T-helper 2 cell treated with Interferon-gamma antibody and Interleukin-4, amounts not matched to agents 5 μg/mL and 100 μg/mL, for 36 hours (primary cell): ENCODE data around the gene MRPL33.

Source experiments
- DNase-seq: peaks from one replicate; pipeline ENCODE4 v3.0.0; 2021; ENCODE audit warnings: low spot score
- H3K27ac Mint-ChIP-seq: one replicate; pipeline ENCODE4 v1.8.0; 2021; ENCODE audit warnings: mild to moderate bottlenecking, mixed read lengths
- H3K27me3 Mint-ChIP-seq: one replicate; pipeline ENCODE4 v1.8.0; 2021; ENCODE audit warnings: low read depth, mixed read lengths
- H3K36me3 Mint-ChIP-seq: one replicate; pipeline ENCODE4 v1.8.0; 2021; ENCODE audit warnings: low read depth, mixed read lengths
- H3K4me1 Mint-ChIP-seq: one replicate; pipeline ENCODE4 v1.8.0; 2021; ENCODE audit warnings: low read depth, mixed read lengths
- H3K4me3 Mint-ChIP-seq: one replicate; pipeline ENCODE4 v1.8.0; 2022; ENCODE audit warnings: mild to moderate bottlenecking, moderate library complexity, mixed read lengths
- H3K9me3 Mint-ChIP-seq: one replicate; pipeline ENCODE4 v1.8.0; 2021; ENCODE audit warnings: mixed read lengths

MRPL33 gene

GRCh38 chr2:27776097-27776496 lies 4.6 kb downstream of the MRPL33 start:
- H3K9me3 Mint-ChIP-seq, result no peaks in the 10 kb centered on the region
- no peak overlapping the region for H3K27ac Mint-ChIP-seq
- peaks cover 20% of the 10 kb centered on the region for H3K4me1 Mint-ChIP-seq
- no peak overlapping the region for H3K4me3 Mint-ChIP-seq
- peaks cover 46% of the 10 kb centered on the region for H3K36me3 Mint-ChIP-seq
- no peak for DNase-seq
- H3K27me3 Mint-ChIP-seq, result no peaks in the 10 kb centered on the region

DNA sequence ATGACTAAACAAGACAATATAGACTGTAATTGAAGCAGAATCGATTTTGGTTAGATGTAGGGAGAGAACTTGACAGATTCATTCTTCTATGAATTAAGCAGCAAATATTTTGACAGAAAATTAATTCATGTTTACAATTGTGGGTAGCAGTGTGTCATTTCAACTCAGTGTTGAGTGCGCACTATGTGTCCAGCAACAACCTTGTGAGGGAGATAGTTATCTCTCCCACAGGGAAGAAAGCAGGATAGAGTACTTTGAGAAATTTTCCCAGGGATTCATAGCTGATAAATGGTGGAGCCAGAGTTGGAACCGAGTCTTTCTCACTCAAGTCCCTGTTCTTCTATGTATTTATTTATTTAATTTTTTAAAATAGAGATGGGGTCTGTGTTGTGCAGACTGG lies 5.2 kb downstream of the MRPL33 start:
- peaks cover 42% of the 10 kb centered on the region for H3K36me3 Mint-ChIP-seq
- DNase-seq, result no peak
- H3K27me3 Mint-ChIP-seq, result no peaks in the 10 kb centered on the region
- H3K4me3 Mint-ChIP-seq, result no peak overlapping the region
- no peak overlapping the region for H3K27ac Mint-ChIP-seq
- peaks cover 19% of the 10 kb centered on the region for H3K4me1 Mint-ChIP-seq
- no peaks in the 10 kb centered on the region for H3K9me3 Mint-ChIP-seq

DNA sequence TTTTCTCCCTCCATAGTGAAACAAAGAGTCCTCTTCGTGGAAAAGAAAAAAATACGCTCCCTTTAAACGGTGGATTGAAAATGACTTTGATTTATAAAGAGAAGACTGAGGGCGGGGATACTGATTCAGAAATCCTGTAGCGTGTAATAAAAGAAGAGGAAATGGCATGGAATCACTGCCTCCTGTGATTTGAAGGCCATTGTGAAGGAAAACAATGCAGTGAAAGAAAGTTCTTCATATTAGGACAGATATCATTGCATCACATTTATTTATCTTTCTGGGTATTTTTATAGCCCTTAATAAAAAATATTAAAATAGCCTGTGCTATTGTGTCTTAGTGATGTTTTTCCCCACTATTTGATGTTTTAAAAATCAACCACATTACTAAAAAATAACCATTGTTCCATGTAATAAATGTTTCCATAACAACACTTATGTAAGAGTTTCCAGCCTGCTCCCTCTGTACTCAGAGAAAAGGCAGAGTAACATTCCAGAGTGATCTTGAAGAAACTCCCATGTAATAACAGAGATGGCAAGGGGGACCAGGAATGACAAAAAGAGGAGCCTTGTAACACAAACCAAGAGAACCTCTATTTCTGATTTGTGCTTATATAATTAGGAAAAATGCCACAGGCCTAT lies 8.0 kb downstream of the MRPL33 start:
- Mint-ChIP-seq H3K36me3 (peaks cover 27% of the 10 kb centered on the region), H3K4me1 (peaks cover 4% of the 10 kb centered on the region), H3K27me3 (no peaks in the 10 kb centered on the region), H3K27ac (no peak overlapping the region), H3K9me3 (no peaks in the 10 kb centered on the region), H3K4me3 (no peak overlapping the region)
- no peak for DNase-seq

- no peak overlapping the region for H3K4me3 Mint-ChIP-seq
- no peaks in the 10 kb centered on the region for H3K9me3 Mint-ChIP-seq
- DNase-seq, result no peak
- no peaks in the 10 kb centered on the region for H3K27me3 Mint-ChIP-seq
- H3K36me3 Mint-ChIP-seq, result peaks cover 16% of the 10 kb centered on the region
- peaks cover 4% of the 10 kb centered on the region for H3K4me1 Mint-ChIP-seq
- no peak overlapping the region for H3K27ac Mint-ChIP-seq
These were observed 10.0 kb downstream of the MRPL33 start for GRCh38 chr2:27781496-27781895.

DNA sequence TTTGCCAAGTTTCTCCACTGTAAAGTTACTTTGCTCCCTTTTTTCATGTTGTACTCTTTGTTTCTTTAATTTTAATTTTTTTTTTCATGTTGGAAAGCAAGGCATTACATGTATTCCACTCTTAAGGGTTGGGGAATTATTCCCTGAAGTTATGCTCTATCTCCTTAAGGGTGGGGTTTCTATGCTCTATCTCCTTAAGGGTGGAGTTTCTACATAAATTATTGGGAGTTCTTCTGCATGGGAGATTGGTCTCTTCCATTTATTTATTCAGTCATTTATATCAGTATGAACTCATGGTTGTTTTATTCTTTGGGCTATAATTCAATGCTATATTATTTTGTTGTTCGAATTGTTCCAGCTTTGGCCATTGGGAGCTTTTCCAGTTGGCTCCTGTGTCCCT lies 11.2 kb downstream of the MRPL33 start:
- H3K4me3 Mint-ChIP-seq, result no peak overlapping the region
- peaks cover 4% of the 10 kb centered on the region for H3K4me1 Mint-ChIP-seq
- H3K36me3 Mint-ChIP-seq, result peaks cover 16% of the 10 kb centered on the region
- H3K9me3 Mint-ChIP-seq, result no peaks in the 10 kb centered on the region
- DNase-seq, result no peak
- H3K27ac Mint-ChIP-seq, result no peak overlapping the region
- no peaks in the 10 kb centered on the region for H3K27me3 Mint-ChIP-seq

- no peaks in the 10 kb centered on the region for H3K9me3 Mint-ChIP-seq
- no peaks in the 10 kb centered on the region for H3K4me1 Mint-ChIP-seq
- H3K27me3 Mint-ChIP-seq, result no peaks in the 10 kb centered on the region
- no peak overlapping the region for H3K27ac Mint-ChIP-seq
- H3K4me3 Mint-ChIP-seq, result no peak overlapping the region
- DNase-seq, result no peak
- H3K36me3 Mint-ChIP-seq, result no peaks in the 10 kb centered on the region
These were observed 19.3 kb downstream of the MRPL33 start for GRCh38 chr2:27790796-27791195.

GRCh38 chr2:27792759-27793158 lies 21.2 kb downstream of the MRPL33 start:
- H3K4me3 Mint-ChIP-seq, result no peak overlapping the region
- H3K4me1 Mint-ChIP-seq, result no peaks in the 10 kb centered on the region
- DNase-seq, result no peak
- no peak overlapping the region for H3K27ac Mint-ChIP-seq
- no peaks in the 10 kb centered on the region for H3K27me3 Mint-ChIP-seq
- H3K9me3 Mint-ChIP-seq, result no peaks in the 10 kb centered on the region
- H3K36me3 Mint-ChIP-seq, result no peaks in the 10 kb centered on the region

GRCh38 chr2:27795093-27795834 lies 23.7 kb downstream of the MRPL33 start:
- no peak for DNase-seq
- Mint-ChIP-seq H3K9me3 (no peaks in the 10 kb centered on the region), H3K36me3 (no peaks in the 10 kb centered on the region), H3K4me3 (no peak overlapping the region), H3K4me1 (no peaks in the 10 kb centered on the region), H3K27ac (no peak overlapping the region), H3K27me3 (no peaks in the 10 kb centered on the region)

- Mint-ChIP-seq H3K27ac (no peak overlapping the region), H3K27me3 (no peaks in the 10 kb centered on the region), H3K36me3 (no peaks in the 10 kb centered on the region), H3K4me3 (no peak overlapping the region), H3K9me3 (no peaks in the 10 kb centered on the region), H3K4me1 (no peaks in the 10 kb centered on the region)
- DNase-seq, result no peak
These were observed 24.4 kb downstream of the MRPL33 start for GRCh38 chr2:27795868-27796277.

- Mint-ChIP-seq H3K27me3 (no peaks in the 10 kb centered on the region), H3K36me3 (no peaks in the 10 kb centered on the region), H3K9me3 (no peaks in the 10 kb centered on the region), H3K27ac (no peak overlapping the region), H3K4me1 (no peaks in the 10 kb centered on the region), H3K4me3 (no peak overlapping the region)
- no peak for DNase-seq
These were observed 25.6 kb downstream of the MRPL33 start for GRCh38 chr2:27796791-27797765.

DNA sequence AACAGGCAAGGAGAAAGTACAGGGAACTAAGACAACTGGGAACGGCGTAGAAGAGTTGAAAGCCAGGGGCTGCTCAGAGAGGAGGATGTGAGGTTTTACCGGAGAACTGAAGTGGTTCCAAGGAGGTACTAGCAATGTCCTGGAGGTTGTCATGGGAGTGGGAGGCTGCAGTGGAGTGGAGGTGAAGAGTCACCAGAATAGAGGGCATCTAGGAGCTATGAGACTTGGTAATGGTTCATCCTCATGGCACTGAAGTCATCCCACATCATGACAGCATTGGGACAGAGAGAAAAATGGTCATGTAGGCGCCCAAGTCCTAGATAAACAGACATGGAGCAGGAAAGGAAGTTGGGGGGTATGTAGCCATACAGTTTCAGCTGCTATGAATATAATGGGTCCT lies 26.3 kb downstream of the MRPL33 start:
- Mint-ChIP-seq H3K9me3 (no peaks in the 10 kb centered on the region), H3K27ac (no peak overlapping the region), H3K4me3 (no peak overlapping the region), H3K4me1 (no peaks in the 10 kb centered on the region), H3K36me3 (no peaks in the 10 kb centered on the region), H3K27me3 (no peaks in the 10 kb centered on the region)
- no peak for DNase-seq

GRCh38 chr2:27798486-27798885 lies 27.0 kb downstream of the MRPL33 start:
- Mint-ChIP-seq H3K27ac (no peak overlapping the region), H3K27me3 (no peaks in the 10 kb centered on the region), H3K4me3 (no peak overlapping the region), H3K4me1 (no peaks in the 10 kb centered on the region), H3K36me3 (no peaks in the 10 kb centered on the region), H3K9me3 (no peaks in the 10 kb centered on the region)
- DNase-seq, result no peak

GRCh38 chr2:27798948-27799645 lies 27.6 kb downstream of the MRPL33 start:
- no peaks in the 10 kb centered on the region for H3K27me3 Mint-ChIP-seq
- H3K4me3 Mint-ChIP-seq, result no peak overlapping the region
- DNase-seq, result no peak
- H3K36me3 Mint-ChIP-seq, result no peaks in the 10 kb centered on the region
- no peaks in the 10 kb centered on the region for H3K4me1 Mint-ChIP-seq
- no peak overlapping the region for H3K27ac Mint-ChIP-seq
- H3K9me3 Mint-ChIP-seq, result no peaks in the 10 kb centered on the region
